Adipocyte (in vitro differentiated cells): Measurements from ENCODE around the gene TOMM40L.

Experiments used
- DNase-seq: peaks from one replicate; pipeline ENCODE4 v3.0.0-alpha.2; 2015; ENCODE audit warnings: low read depth
- H3K27me3 ChIP-seq: replicated peaks from 2 replicates; pipeline ENCODE4 v1.7.0; 2013; ENCODE audit warnings: mild to moderate bottlenecking, low read length, moderate library complexity; ENCODE audit not compliant: control insufficient read depth, insufficient read depth
- H3K36me3 ChIP-seq: 2 replicates; pipeline ENCODE4 v1.7.0; 2013; ENCODE audit warnings: low read length, mild to moderate bottlenecking, moderate library complexity; ENCODE audit not compliant: control insufficient read depth, insufficient read depth, severe bottlenecking
- H3K4me1 ChIP-seq: 2 replicates; pipeline ENCODE4 v1.7.0; 2013; ENCODE audit warnings: mild to moderate bottlenecking, low read length, moderate library complexity; ENCODE audit not compliant: control insufficient read depth, insufficient read depth
- H3K4me3 ChIP-seq: 2 replicates; pipeline ENCODE4 v1.7.0; 2013; ENCODE audit warnings: mild to moderate bottlenecking, low read length, moderate library complexity
- H3K9ac ChIP-seq: 2 replicates; pipeline ENCODE4 v1.7.0; 2013; ENCODE audit warnings: mild to moderate bottlenecking, low read length, moderate library complexity
- H3K9me3 ChIP-seq: 2 replicates; pipeline ENCODE4 v1.7.0; 2013; ENCODE audit warnings: mild to moderate bottlenecking, low read length, moderate library complexity; ENCODE audit not compliant: control insufficient read depth

The TOMM40L gene

GRCh38 chr1:161260376-161261260, 34.8 kb downstream of the TOMM40L start:
- Histone ChIP-seq H3K4me3 (no peak overlapping the region), H3K9me3 (peaks cover 20% of the 10 kb centered on the region), H3K4me1 (peaks cover 22% of the 10 kb centered on the region), H3K36me3 (no peaks in the 10 kb centered on the region), H3K9ac (no peak overlapping the region), H3K27me3 (peaks cover 48% of the 10 kb centered on the region)
- peak; percentile 39 for DNase-seq

- Histone ChIP-seq H3K36me3 (no peaks in the 10 kb centered on the region), H3K9me3 (peaks cover 13% of the 10 kb centered on the region), H3K4me3 (no peak overlapping the region), H3K9ac (no peak overlapping the region), H3K27me3 (peaks cover 48% of the 10 kb centered on the region), H3K4me1 (peaks cover 20% of the 10 kb centered on the region)
- no peak for DNase-seq
Measured at GRCh38 chr1:161261261-161262235, 35.7 kb downstream of the TOMM40L start.

GRCh38 chr1:161265305-161265704, 39.4 kb downstream of the TOMM40L start:
- H3K9me3 ChIP-seq: no peaks in the 10 kb centered on the region
- H3K36me3 ChIP-seq: no peaks in the 10 kb centered on the region
- no peak overlapping the region for H3K9ac ChIP-seq
- H3K4me3 ChIP-seq: no peak overlapping the region
- H3K4me1 ChIP-seq: peaks cover 11% of the 10 kb centered on the region
- H3K27me3 ChIP-seq: peaks cover 20% of the 10 kb centered on the region
- no peak for DNase-seq

DNA sequence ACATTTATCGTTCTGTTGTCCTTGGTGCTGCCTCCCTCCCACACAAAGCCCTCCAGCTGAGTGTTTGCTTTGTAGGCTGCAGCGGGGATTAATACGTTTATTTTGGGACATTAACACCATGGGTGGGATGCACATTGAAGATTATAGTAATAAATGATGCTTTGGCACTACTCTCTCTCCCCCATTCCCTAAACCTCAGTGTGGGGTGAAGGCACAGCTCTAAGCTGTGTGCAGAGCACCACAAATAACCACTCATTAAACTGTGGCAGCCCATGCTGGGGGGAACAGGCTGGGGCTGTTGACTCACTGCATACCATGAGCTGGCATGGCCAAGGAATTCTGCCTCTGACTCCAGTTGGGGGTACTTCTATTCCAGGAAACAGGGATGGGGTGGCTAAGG, 40.3 kb downstream of the TOMM40L start:
- no peak for DNase-seq
- H3K9ac ChIP-seq: no peak overlapping the region
- H3K4me3 ChIP-seq: no peak overlapping the region
- peaks cover 2% of the 10 kb centered on the region for H3K4me1 ChIP-seq
- H3K9me3 ChIP-seq: no peaks in the 10 kb centered on the region
- H3K36me3 ChIP-seq: no peaks in the 10 kb centered on the region
- H3K27me3 ChIP-seq: peaks cover 11% of the 10 kb centered on the region

DNA sequence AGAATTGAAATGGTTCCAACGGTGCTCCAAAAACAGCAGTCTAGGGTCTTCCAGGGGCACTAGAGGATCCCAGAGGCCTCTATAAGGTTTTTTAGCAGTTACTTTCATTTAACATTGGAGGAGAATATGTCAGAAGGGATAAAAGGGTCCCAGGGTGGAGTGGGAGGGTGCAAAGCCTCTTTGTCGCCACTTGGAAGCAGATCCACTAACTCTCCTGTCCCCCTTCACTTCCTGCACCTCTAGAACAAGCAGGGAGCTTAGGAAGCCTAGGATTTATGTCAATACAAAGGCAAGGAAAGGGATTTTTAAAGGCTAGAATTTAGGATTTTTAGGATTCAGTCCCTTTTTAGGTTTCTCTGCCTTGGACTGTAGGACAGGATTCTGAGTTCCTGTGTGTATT, 41.0 kb downstream of the TOMM40L start:
- no peaks in the 10 kb centered on the region for H3K4me1 ChIP-seq
- DNase-seq: no peak
- no peaks in the 10 kb centered on the region for H3K36me3 ChIP-seq
- no peak overlapping the region for H3K4me3 ChIP-seq
- H3K9ac ChIP-seq: no peak overlapping the region
- H3K9me3 ChIP-seq: no peaks in the 10 kb centered on the region
- peaks cover 6% of the 10 kb centered on the region for H3K27me3 ChIP-seq

- H3K36me3 ChIP-seq: no peaks in the 10 kb centered on the region
- DNase-seq: no peak
- no peak overlapping the region for H3K4me3 ChIP-seq
- H3K27me3 ChIP-seq: peaks cover 4% of the 10 kb centered on the region
- H3K9ac ChIP-seq: no peak overlapping the region
- H3K9me3 ChIP-seq: no peaks in the 10 kb centered on the region
- no peaks in the 10 kb centered on the region for H3K4me1 ChIP-seq
Measured at GRCh38 chr1:161267321-161267720, 41.5 kb downstream of the TOMM40L start.

GRCh38 chr1:161273402-161273801, 47.5 kb downstream of the TOMM40L start:
- peak; percentile 42 for DNase-seq
- no peak overlapping the region for H3K4me3 ChIP-seq
- no peaks in the 10 kb centered on the region for H3K36me3 ChIP-seq
- no peaks in the 10 kb centered on the region for H3K4me1 ChIP-seq
- H3K9me3 ChIP-seq: no peaks in the 10 kb centered on the region
- no peak overlapping the region for H3K9ac ChIP-seq
- H3K27me3 ChIP-seq: peaks cover 38% of the 10 kb centered on the region

DNA sequence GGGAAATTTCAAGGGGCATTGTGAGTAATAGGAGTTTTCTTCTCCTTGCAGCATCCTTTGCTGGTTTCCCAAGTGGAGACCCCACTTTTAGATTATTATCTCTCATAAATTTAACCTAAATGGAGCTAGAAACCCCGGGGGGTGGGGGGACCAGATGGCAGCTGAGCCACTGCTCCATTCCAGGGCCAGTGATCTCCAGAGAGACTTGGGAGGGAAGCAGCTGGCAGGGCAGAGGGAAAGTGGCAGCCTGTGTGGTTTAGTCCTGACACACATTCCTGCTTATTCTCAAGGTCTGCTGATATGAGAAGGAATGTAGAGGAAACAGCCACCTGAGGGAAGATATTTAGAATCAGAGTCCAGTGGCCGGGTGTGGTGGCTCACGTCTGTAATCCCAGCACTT, 49.0 kb downstream of the TOMM40L start:
- Histone ChIP-seq H3K9ac (no peak overlapping the region), H3K36me3 (no peaks in the 10 kb centered on the region), H3K27me3 (peaks cover 40% of the 10 kb centered on the region), H3K9me3 (no peaks in the 10 kb centered on the region), H3K4me3 (no peak overlapping the region), H3K4me1 (no peaks in the 10 kb centered on the region)
- DNase-seq: no peak
